ENCODE measurements around the gene CREB3. TPM values are rescaled to one million over a fixed set of nuclear protein-coding genes. Genes with fewer than 3 reads are reported as not detected.

CREB3 gene
- total and polyA plus RNA-seq, 2 donors from 2014 or later: 40.5 to 52.0 TPM

DNA sequence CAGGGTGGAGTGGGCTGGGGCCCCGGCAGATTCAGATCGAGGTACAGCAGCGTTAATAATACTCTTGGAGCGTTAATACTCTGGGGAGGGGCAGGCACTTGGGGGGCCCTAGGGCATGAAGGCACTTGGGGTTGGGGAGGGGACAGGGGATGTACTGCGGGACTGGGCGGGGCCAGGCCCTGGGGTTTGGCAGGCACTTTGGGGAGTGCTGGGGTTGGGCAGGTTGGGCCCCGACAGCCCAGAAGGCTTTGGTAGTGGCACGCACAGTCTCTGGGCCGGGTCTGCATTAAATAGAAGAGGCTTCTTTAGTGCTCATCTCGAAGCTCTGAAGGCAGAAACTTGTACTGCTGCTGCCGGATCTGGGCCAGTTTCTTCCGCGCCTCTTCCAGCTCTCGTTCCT, 35.0 kb upstream of the CREB3 start:
- TF ChIP-seq, protein P1, sequence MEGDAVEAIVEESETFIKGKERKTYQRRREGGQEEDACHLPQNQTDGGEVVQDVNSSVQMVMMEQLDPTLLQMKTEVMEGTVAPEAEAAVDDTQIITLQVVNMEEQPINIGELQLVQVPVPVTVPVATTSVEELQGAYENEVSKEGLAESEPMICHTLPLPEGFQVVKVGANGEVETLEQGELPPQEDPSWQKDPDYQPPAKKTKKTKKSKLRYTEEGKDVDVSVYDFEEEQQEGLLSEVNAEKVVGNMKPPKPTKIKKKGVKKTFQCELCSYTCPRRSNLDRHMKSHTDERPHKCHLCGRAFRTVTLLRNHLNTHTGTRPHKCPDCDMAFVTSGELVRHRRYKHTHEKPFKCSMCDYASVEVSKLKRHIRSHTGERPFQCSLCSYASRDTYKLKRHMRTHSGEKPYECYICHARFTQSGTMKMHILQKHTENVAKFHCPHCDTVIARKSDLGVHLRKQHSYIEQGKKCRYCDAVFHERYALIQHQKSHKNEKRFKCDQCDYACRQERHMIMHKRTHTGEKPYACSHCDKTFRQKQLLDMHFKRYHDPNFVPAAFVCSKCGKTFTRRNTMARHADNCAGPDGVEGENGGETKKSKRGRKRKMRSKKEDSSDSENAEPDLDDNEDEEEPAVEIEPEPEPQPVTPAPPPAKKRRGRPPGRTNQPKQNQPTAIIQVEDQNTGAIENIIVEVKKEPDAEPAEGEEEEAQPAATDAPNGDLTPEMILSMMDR (IDR thresholded peaks at IDR 0.05; ENCODE audit: borderline replicate concordance, extremely low read depth, insufficient read depth): no peak
- H3K27ac ChIP-seq (ENCODE audit: low read depth in 2 of 2, low read length in 2 of 2): no peak overlapping the region
- FAIRE-seq (no peak), DNase-seq (peak in 1 of 5 donors; percentile 58)
- peaks cover 20 to 51% (median 45%) of the 10 kb centered on the region in 3 donors for H3K36me3 ChIP-seq (ENCODE audit: control insufficient read depth in 2 of 3, insufficient read depth in 3 of 3, low read length in 3 of 3)
- intact Hi-C loops (cut with DNase I): no loop called here
- H3K4me3 ChIP-seq (ENCODE audit: low read length in 3 of 3): no peak overlapping the region
- H3K9me3 ChIP-seq (ENCODE audit: control insufficient read depth in 2 of 3, insufficient read depth in 1 of 3, low read length in 3 of 3): no peaks in the 10 kb centered on the region
- H3K27me3 ChIP-seq (ENCODE audit: control insufficient read depth, insufficient read depth, low read length): no peaks in the 10 kb centered on the region
- H3K4me1 ChIP-seq (ENCODE audit: control insufficient read depth in 2 of 3, insufficient read depth in 2 of 3, low read depth in 1 of 3, low read length in 3 of 3): peaks cover 0 to 2% (median 0%) of the 10 kb centered on the region in 3 donors
- H3K9ac ChIP-seq (ENCODE audit: low read length in 3 of 3): no peak overlapping the region

GRCh38 chr9:35698231-35698630, 34.2 kb upstream of the CREB3 start:
- no peak for FAIRE-seq
- Histone ChIP-seq H3K4me1 (ENCODE audit: control insufficient read depth in 2 of 3, insufficient read depth in 2 of 3, low read depth in 1 of 3, low read length in 3 of 3) (peaks cover 0 to 2% (median 0%) of the 10 kb centered on the region in 3 donors), H3K9me3 (ENCODE audit: control insufficient read depth in 2 of 3, insufficient read depth in 1 of 3, low read length in 3 of 3) (no peaks in the 10 kb centered on the region), H3K9ac (ENCODE audit: low read length in 3 of 3) (no peak overlapping the region), H3K36me3 (ENCODE audit: control insufficient read depth in 2 of 3, insufficient read depth in 3 of 3, low read length in 3 of 3) (peaks cover 21 to 58% (median 51%) of the 10 kb centered on the region in 3 donors), H3K4me3 (ENCODE audit: low read length in 3 of 3) (no peak overlapping the region), H3K27me3 (ENCODE audit: control insufficient read depth, insufficient read depth, low read length) (no peaks in the 10 kb centered on the region), H3K27ac (ENCODE audit: low read depth in 2 of 2, low read length in 2 of 2) (no peak overlapping the region)
- peak in 1 of 5 donors; percentile 37 for DNase-seq
- TF ChIP-seq, protein P1 (IDR thresholded peaks at IDR 0.05; ENCODE audit: borderline replicate concordance, extremely low read depth, insufficient read depth): no peak
- intact Hi-C loops (cut with DNase I): no loop called here

DNA sequence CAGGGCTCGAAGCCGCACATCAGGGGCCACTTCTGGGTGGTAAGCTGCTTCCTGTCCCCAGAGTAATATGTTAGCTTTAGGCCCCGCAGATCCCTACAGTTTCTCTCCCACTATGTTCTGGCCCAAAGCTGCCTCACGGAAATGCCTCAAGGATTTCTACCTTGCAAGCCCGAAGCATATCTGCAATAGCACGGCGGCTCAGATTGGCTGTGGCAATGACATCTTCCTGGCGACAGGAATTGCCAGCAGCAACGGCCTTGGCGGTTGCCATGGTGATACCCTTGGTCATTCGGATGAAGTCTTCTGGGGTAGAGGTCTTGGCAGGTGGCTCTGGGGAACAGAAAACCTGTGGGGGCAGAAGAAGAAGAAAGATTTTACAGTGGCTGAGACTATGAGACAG, 32.4 kb upstream of the CREB3 start:
- no peak for FAIRE-seq
- intact Hi-C loops (cut with DNase I): no loop called here

More for the DNA sequence above, 32.4 kb upstream of the CREB3 start:
- no peaks in the 10 kb centered on the region for H3K27me3 ChIP-seq (ENCODE audit: control insufficient read depth, insufficient read depth, low read length)
- H3K9ac ChIP-seq (ENCODE audit: low read length in 3 of 3): no peak overlapping the region
- no peaks in the 10 kb centered on the region for H3K9me3 ChIP-seq (ENCODE audit: control insufficient read depth in 2 of 3, insufficient read depth in 1 of 3, low read length in 3 of 3)
- H3K4me3 ChIP-seq (ENCODE audit: low read length in 3 of 3): no peak overlapping the region
- TF ChIP-seq, protein P1 (IDR thresholded peaks at IDR 0.05; ENCODE audit: borderline replicate concordance, extremely low read depth, insufficient read depth): no peak
- DNase-seq: no peak
- no peak overlapping the region for H3K27ac ChIP-seq (ENCODE audit: low read depth in 2 of 2, low read length in 2 of 2)
- H3K4me1 ChIP-seq (ENCODE audit: control insufficient read depth in 2 of 3, insufficient read depth in 2 of 3, low read depth in 1 of 3, low read length in 3 of 3): peaks cover 0 to 2% (median 0%) of the 10 kb centered on the region in 3 donors
- H3K36me3 ChIP-seq (ENCODE audit: control insufficient read depth in 2 of 3, insufficient read depth in 3 of 3, low read length in 3 of 3): peaks cover 23 to 76% (median 69%) of the 10 kb centered on the region in 3 donors
